SK-N-SH treated with all-trans-retinoic acid at 6 μM for 48 hours (cell line): Measurements from ENCODE around the gene APOC3.

Experiments used
- ATAC-seq: fragments of 200-7000 bp; cut with Tn5 transposase; 3 replicates; pipeline ENCODE4 v1.9.1; 2020; ENCODE audit warnings: mild to moderate bottlenecking, moderate library complexity
- BACH2 ChIP-seq: fragments of 250-450 bp; sonication (Bioruptor Pico); IDR thresholded peaks from 2 replicates; pipeline ENCODE4 v1.9.0; 2021; ENCODE audit warnings: mild to moderate bottlenecking, borderline replicate concordance
- CSDC2 ChIP-seq: fragments of 250-450 bp; sonication (Bioruptor Pico); IDR thresholded peaks from 2 replicates; pipeline ENCODE4 v1.5.0; 2020; ENCODE audit warnings: mild to moderate bottlenecking, moderate library complexity
- ESRRG ChIP-seq: fragments of 250-450 bp; sonication (Bioruptor Pico); IDR thresholded peaks from 2 replicates; pipeline ENCODE4 v1.6.1; 2021; ENCODE audit warnings: mild to moderate bottlenecking
- GLIS3 ChIP-seq: fragments of 250-450 bp; sonication (Bioruptor Pico); IDR thresholded peaks from 2 replicates; pipeline ENCODE4 v1.5.0; 2020; ENCODE audit warnings: mild to moderate bottlenecking, moderate library complexity
- ISL1 ChIP-seq: fragments of 250-450 bp; sonication (Bioruptor Pico); IDR thresholded peaks from 2 replicates; pipeline ENCODE4 v2.1.2; 2022; ENCODE audit warnings: mild to moderate bottlenecking, moderate library complexity
- OSR1 ChIP-seq: fragments of 250-450 bp; sonication (Bioruptor Pico); IDR thresholded peaks from 2 replicates; pipeline ENCODE4 v1.8.0; 2022; ENCODE audit warnings: moderate library complexity, mild to moderate bottlenecking, inconsistent platforms
- PPARA ChIP-seq: fragments of 250-450 bp; sonication (Bioruptor Pico); IDR thresholded peaks from 2 replicates; pipeline ENCODE4 v1.5.0; 2020; ENCODE audit warnings: mild to moderate bottlenecking, borderline replicate concordance
- RARB ChIP-seq: fragments of 250-450 bp; sonication (Bioruptor Pico); IDR thresholded peaks from 2 replicates; pipeline ENCODE4 v1.8.0; 2021; ENCODE audit warnings: mild to moderate bottlenecking, moderate library complexity
- SNAI2 ChIP-seq: fragments of 250-450 bp; sonication (Bioruptor Pico); IDR thresholded peaks from 2 replicates; pipeline ENCODE4 v1.5.0; 2020; ENCODE audit warnings: mild to moderate bottlenecking, moderate library complexity
- TCF4 ChIP-seq: fragments of 250-450 bp; sonication (Bioruptor Pico); IDR thresholded peaks from 2 replicates; pipeline ENCODE4 v1.8.0; 2021; ENCODE audit warnings: mild to moderate bottlenecking, moderate library complexity, borderline replicate concordance
- TOX ChIP-seq: fragments of 250-450 bp; sonication (Bioruptor Pico); IDR thresholded peaks from 2 replicates; pipeline ENCODE4 v1.8.0; 2021; ENCODE audit warnings: mild to moderate bottlenecking, moderate library complexity, borderline replicate concordance
- ZFP3 ChIP-seq: fragments of 250-450 bp; sonication (Bioruptor Pico); IDR thresholded peaks from 2 replicates; pipeline ENCODE4 v1.5.0; 2020; ENCODE audit warnings: mild to moderate bottlenecking, moderate library complexity
- ZFP30 ChIP-seq: fragments of 450-650 bp; formaldehyde crosslinking; IDR thresholded peaks from 2 replicates; pipeline ENCODE4 v1.5.0; 2022; ENCODE audit warnings: mild to moderate bottlenecking, moderate library complexity
- ZNF565 ChIP-seq: fragments of 450-650 bp; formaldehyde crosslinking; conservative IDR thresholded peaks from 2 replicates; pipeline ENCODE4 v1.5.0; 2020; ENCODE audit warnings: low read depth, mild to moderate bottlenecking, moderate library complexity
- ZNF70 ChIP-seq: fragments of 450-650 bp; formaldehyde crosslinking; IDR thresholded peaks from 2 replicates; pipeline ENCODE4 v1.5.0; 2020; ENCODE audit warnings: mild to moderate bottlenecking, moderate library complexity
- ZNF8 ChIP-seq: fragments of 450-650 bp; formaldehyde crosslinking; IDR thresholded peaks from 2 replicates; pipeline ENCODE4 v1.5.0; 2020; ENCODE audit warnings: mild to moderate bottlenecking, moderate library complexity
- TF ChIP-seq, protein P1 (sequence below): fragments of 250-450 bp; sonication (Bioruptor Pico); IDR thresholded peaks from 2 replicates; pipeline ENCODE4 v1.8.0; 2020; ENCODE audit warnings: mild to moderate bottlenecking, moderate library complexity, borderline replicate concordance
- TF ChIP-seq, protein P2 (sequence below): fragments of 250-450 bp; sonication (Bioruptor Pico); IDR thresholded peaks from 2 replicates; pipeline ENCODE4 v1.8.0; 2021; ENCODE audit warnings: low read depth, mild to moderate bottlenecking, moderate library complexity, borderline replicate concordance
- TF ChIP-seq, protein P3 (sequence below): fragments of 250-450 bp; sonication (Bioruptor Pico); IDR thresholded peaks from 2 replicates; pipeline ENCODE4 v1.5.1; 2021; ENCODE audit warnings: mild to moderate bottlenecking, moderate library complexity
- TF ChIP-seq, protein P4 (sequence below): fragments of 250-450 bp; sonication (Bioruptor Pico); IDR thresholded peaks from 2 replicates; pipeline ENCODE4 v1.5.0; 2020; ENCODE audit warnings: mild to moderate bottlenecking, moderate library complexity

The APOC3 gene

DNA sequence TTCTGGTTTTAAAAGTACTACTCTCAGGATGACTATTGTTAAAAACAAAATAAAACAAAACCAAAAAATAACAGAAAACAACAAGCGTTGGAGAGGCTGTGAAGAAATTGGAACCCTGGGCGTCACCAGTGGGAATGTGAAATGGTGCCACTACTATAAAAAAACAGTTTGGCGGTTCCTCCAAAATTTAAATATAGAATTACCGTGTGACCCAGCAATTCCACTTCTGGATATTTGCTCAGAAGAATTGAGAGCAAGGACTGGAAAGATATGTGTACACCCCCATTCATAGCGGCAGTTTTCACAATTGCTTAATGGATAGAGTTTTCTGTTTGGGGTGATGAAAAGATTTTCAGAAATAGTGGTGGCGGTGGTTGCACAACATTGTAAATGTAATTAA lies 15.2 kb upstream of the APOC3 start:
- TF ChIP-seq ZFP3 (CRISPR knock-in tag) (no peak), ZNF8 (CRISPR knock-in tag) (no peak), ZFP30 (CRISPR knock-in tag) (no peak), GLIS3 (CRISPR knock-in tag) (no peak), ESRRG (CRISPR knock-in tag) (no peak), ZNF70 (CRISPR knock-in tag) (no peak), ZNF565 (no peak), ISL1 (CRISPR knock-in tag) (no peak), TOX (CRISPR knock-in tag) (no peak), SNAI2 (CRISPR knock-in tag) (no peak), TCF4 (CRISPR knock-in tag) (no peak), PPARA (CRISPR knock-in tag) (no peak), CSDC2 (CRISPR knock-in tag) (no peak), OSR1 (CRISPR knock-in tag) (no peak), RARB (CRISPR knock-in tag) (no peak), BACH2 (no peak)
- TF ChIP-seq, protein P1, sequence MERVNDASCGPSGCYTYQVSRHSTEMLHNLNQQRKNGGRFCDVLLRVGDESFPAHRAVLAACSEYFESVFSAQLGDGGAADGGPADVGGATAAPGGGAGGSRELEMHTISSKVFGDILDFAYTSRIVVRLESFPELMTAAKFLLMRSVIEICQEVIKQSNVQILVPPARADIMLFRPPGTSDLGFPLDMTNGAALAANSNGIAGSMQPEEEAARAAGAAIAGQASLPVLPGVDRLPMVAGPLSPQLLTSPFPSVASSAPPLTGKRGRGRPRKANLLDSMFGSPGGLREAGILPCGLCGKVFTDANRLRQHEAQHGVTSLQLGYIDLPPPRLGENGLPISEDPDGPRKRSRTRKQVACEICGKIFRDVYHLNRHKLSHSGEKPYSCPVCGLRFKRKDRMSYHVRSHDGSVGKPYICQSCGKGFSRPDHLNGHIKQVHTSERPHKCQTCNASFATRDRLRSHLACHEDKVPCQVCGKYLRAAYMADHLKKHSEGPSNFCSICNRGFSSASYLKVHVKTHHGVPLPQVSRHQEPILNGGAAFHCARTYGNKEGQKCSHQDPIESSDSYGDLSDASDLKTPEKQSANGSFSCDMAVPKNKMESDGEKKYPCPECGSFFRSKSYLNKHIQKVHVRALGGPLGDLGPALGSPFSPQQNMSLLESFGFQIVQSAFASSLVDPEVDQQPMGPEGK (CRISPR knock-in tag), result no peak
- TF ChIP-seq, protein P2, sequence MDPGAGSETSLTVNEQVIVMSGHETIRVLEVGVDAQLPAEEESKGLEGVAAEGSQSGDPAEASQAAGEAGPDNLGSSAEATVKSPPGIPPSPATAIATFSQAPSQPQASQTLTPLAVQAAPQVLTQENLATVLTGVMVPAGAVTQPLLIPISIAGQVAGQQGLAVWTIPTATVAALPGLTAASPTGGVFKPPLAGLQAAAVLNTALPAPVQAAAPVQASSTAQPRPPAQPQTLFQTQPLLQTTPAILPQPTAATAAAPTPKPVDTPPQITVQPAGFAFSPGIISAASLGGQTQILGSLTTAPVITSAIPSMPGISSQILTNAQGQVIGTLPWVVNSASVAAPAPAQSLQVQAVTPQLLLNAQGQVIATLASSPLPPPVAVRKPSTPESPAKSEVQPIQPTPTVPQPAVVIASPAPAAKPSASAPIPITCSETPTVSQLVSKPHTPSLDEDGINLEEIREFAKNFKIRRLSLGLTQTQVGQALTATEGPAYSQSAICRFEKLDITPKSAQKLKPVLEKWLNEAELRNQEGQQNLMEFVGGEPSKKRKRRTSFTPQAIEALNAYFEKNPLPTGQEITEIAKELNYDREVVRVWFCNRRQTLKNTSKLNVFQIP (CRISPR knock-in tag), result no peak
- TF ChIP-seq, protein P3, sequence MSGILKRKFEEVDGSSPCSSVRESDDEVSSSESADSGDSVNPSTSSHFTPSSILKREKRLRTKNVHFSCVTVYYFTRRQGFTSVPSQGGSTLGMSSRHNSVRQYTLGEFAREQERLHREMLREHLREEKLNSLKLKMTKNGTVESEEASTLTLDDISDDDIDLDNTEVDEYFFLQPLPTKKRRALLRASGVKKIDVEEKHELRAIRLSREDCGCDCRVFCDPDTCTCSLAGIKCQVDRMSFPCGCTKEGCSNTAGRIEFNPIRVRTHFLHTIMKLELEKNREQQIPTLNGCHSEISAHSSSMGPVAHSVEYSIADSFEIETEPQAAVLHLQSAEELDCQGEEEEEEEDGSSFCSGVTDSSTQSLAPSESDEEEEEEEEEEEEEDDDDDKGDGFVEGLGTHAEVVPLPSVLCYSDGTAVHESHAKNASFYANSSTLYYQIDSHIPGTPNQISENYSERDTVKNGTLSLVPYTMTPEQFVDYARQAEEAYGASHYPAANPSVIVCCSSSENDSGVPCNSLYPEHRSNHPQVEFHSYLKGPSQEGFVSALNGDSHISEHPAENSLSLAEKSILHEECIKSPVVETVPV, result no peak
- ATAC-seq, result no peak

DNA sequence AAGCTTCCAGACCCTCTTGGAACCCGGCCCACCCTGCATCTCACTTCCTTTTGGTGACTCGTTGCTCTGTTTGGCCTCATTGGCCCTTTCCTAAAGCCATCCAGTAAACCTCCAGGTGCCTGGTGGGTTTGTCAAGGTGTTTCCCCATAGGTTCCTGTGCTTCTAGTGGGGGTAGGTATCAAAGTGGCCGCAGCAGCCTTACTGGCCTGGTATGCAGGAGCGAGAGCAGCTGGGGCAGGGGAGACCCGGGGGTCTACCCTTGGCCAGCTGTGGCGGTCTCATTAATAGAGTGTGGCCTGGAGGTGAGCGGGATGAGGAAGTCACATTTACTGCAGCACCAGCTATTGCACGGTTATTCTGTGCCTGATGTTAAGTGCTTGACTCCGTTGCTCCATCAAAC lies 10.7 kb upstream of the APOC3 start:
- ATAC-seq, result no peak

More for the DNA sequence above, 10.7 kb upstream of the APOC3 start:
- TF ChIP-seq GLIS3 (CRISPR knock-in tag) (no peak), ESRRG (CRISPR knock-in tag) (no peak), ZNF8 (CRISPR knock-in tag) (no peak), ZFP3 (CRISPR knock-in tag) (no peak), OSR1 (CRISPR knock-in tag) (no peak), ISL1 (CRISPR knock-in tag) (no peak), SNAI2 (CRISPR knock-in tag) (no peak), ZNF70 (CRISPR knock-in tag) (no peak), TCF4 (CRISPR knock-in tag) (no peak), CSDC2 (CRISPR knock-in tag) (no peak), ZFP30 (CRISPR knock-in tag) (no peak), ZNF565 (no peak)
- TF ChIP-seq, protein P4, sequence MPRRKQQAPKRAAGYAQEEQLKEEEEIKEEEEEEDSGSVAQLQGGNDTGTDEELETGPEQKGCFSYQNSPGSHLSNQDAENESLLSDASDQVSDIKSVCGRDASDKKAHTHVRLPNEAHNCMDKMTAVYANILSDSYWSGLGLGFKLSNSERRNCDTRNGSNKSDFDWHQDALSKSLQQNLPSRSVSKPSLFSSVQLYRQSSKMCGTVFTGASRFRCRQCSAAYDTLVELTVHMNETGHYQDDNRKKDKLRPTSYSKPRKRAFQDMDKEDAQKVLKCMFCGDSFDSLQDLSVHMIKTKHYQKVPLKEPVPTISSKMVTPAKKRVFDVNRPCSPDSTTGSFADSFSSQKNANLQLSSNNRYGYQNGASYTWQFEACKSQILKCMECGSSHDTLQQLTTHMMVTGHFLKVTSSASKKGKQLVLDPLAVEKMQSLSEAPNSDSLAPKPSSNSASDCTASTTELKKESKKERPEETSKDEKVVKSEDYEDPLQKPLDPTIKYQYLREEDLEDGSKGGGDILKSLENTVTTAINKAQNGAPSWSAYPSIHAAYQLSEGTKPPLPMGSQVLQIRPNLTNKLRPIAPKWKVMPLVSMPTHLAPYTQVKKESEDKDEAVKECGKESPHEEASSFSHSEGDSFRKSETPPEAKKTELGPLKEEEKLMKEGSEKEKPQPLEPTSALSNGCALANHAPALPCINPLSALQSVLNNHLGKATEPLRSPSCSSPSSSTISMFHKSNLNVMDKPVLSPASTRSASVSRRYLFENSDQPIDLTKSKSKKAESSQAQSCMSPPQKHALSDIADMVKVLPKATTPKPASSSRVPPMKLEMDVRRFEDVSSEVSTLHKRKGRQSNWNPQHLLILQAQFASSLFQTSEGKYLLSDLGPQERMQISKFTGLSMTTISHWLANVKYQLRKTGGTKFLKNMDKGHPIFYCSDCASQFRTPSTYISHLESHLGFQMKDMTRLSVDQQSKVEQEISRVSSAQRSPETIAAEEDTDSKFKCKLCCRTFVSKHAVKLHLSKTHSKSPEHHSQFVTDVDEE, result no peak
- TF ChIP-seq, protein P2 (CRISPR knock-in tag), result no peak
- TF ChIP-seq, protein P3, result no peak
